Heart right ventricle (tissue), 16 donors: Measurements from ENCODE around the gene ABHD6. TPM values are rescaled to one million over a fixed set of nuclear protein-coding genes. Genes with fewer than 3 reads are reported as not detected.

Source experiments
- ATAC-seq, 8 donors: fragments of 200-7000 bp; cut with Tn5 transposase; one replicate each; pipeline ENCODE4 v1.9.1; 2020; ENCODE audit warnings: mild to moderate bottlenecking in 8 of 8, moderate library complexity in 8 of 8, moderate number of reproducible peaks in 1 of 8
- DNase-seq, 2 donors: peaks; one replicate each; pipeline ENCODE4 v3.0.0-alpha.2; 2020
- H3K27ac ChIP-seq, 10 donors: fragments of 200-600 bp; sonication (generic) in 2 of 10; one replicate each; pipeline versions ENCODE4 v1.5.0 to v1.8.0; 2020 to 2022; ENCODE audit warnings: mild to moderate bottlenecking in 3 of 10
- H3K27me3 ChIP-seq, 7 donors: fragments of 200-600 bp; one replicate each; pipeline ENCODE4 v1.8.0; 2021 to 2022; ENCODE audit warnings: mild to moderate bottlenecking in 2 of 7
- H3K36me3 ChIP-seq, 9 donors: fragments of 200-600 bp; sonication (generic) in 1 of 9; one replicate each; pipeline versions ENCODE4 v1.5.0 to v1.8.0; 2020 to 2022; ENCODE audit warnings: mild to moderate bottlenecking in 2 of 9
- H3K4me1 ChIP-seq, 9 donors: fragments of 200-600 bp; sonication (generic) in 1 of 9; one replicate each; pipeline versions ENCODE4 v1.5.0 to v1.8.0; 2020 to 2022; ENCODE audit warnings: mild to moderate bottlenecking in 4 of 9
- H3K4me3 ChIP-seq, 10 donors: fragments of 200-600 bp; sonication (generic) in 2 of 10; one replicate each; pipeline versions ENCODE4 v1.5.0 to v1.8.0; 2020 to 2022; ENCODE audit warnings: mild to moderate bottlenecking in 7 of 10, moderate library complexity in 2 of 10
- H3K9me3 ChIP-seq, 11 donors: fragments of 200-600 bp in 10 of 11; sonication (generic) in 2 of 11; one replicate each; pipeline versions ENCODE4 v1.5.0 to v1.8.0; 2013 to 2022; ENCODE audit warnings: mild to moderate bottlenecking in 2 of 11, control low read depth in 1 of 11, moderate library complexity in 1 of 11
- WGBS, 2 donors: extraction: QIAGEN DNeasy Blood & Tissue Kit; methylation state at CpG; one replicate each; pipeline ENCODE4 v1.1.7; 2013; ENCODE audit warnings: inconsistent platforms in 1 of 2; 5-methylcytosine and 5-hydroxymethylcytosine counted together
- intact Hi-C, 10 donors: fragments of 100-400 bp; cut with DNase I; formaldehyde crosslinking; loops; one replicate each; pipeline versions ENCODE4 v1.11.1 to v1.14.2; 2022
- polyA plus RNA-seq, 2 donors: library from polyadenylated mRNA; stranded (reverse); fragments of 200-250 nt; gene quantifications; one replicate each; pipeline ENCODE4 v1.2.3, GENCODE V29; 2013
- total RNA-seq, 10 donors: library from RNA; stranded (reverse); fragmentation: NEBNext Ultra II Directional in 3 of 10; extraction: Animal tissue kit (Norgen Biotek cat#: 25700) in 3 of 10; gene quantifications; one replicate each; pipeline versions ENCODE4 v1.2.1 to v1.2.4, GENCODE V29; 2021 to 2023
- TF ChIP-seq, protein P1 (sequence below), 9 donors: fragments of 200-600 bp; sonication (generic) in 2 of 9; IDR thresholded peaks; one replicate each; pipeline versions ENCODE4 v1.5.0 to v1.8.0; 2021 to 2022; ENCODE audit warnings: antibody characterized with exemption in 9 of 9, mild to moderate bottlenecking in 5 of 9, moderate library complexity in 1 of 9
- donor health status: Arrhythmogenic right ventricular cardiomyopathy.
- donor health status: ischemic (EF 13 %, LVEDD 7.1; RV severe dilation, severe dysfunction).
- donor health status: healthy with polysubstance abuse.
- donor health status: DM: no; HTN: yes; CAD: no.
- donor health status: DM: no; HTN: no; CAD: no.
- donor health status: ischemic (EF 25% LVEDD 6.9; RV normal size, moderate dysfunction).
- donor health status: ischemic (EF 25% LVEDD 5.7; RV mildly dilated, moderate dysfunction).
- donor health status: healthy.
- donor health status: DM: yes; HTN: yes; CAD: no.
- donor health status: Ischemic cardiomyopathy.
- donor health status: ischemic (EF 35%, LVEDD 5.7; RV mildly dilated, moderate dysfunction).
- donor health status: nonischemic (EF 11% LVEDD 7.7; RV severe dilation, severe dysfunction).
- donor health status: DM: yes; HTN: yes; CAD: no.
- donor health status: PGD.
- donor health status: ischemic (EF 29% LVEDD 5.4; RV normal size, mild dysfunction).
- donor health status: nonischemic (EF 23%, LVEDD 6.1; RV moderate dilation, normal function).

ABHD6 gene
- total and polyA plus RNA-seq, 12 donors = 3.1 to 11.6 (median 6.3) TPM

DNA sequence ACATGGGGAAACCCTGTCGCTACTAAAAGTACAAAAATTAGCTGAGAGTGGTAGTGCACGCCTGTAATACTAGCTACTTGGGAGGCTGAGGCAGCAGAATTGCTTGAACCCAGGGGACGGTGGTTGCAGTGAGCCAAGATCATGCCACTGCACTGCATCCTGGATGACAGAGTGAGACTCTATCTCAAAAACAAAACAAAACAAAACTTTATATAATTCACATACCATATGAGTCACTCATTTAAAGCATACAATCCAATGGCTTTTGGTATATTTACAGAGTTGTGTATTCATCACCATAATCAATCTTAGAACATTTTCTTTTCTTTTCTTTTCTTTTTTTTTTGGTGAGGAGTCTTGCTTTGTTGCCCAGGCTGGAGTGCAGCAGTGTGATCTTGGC, 103.8 kb downstream of the ABHD6 start:
- ATAC-seq = no peak
- intact Hi-C loops = loop anchor here in 1 of 10 donors (5.0 kb wide), 1 partner anchor 46 kb away; no protein-coding TSS in a partner anchor
- Histone ChIP-seq H3K4me3 (no peak overlapping the region), H3K9me3 (no peaks in the 10 kb centered on the region), H3K4me1 (peaks cover 0 to 17% (median 0%) of the 10 kb centered on the region in 9 donors), H3K27ac (no peak overlapping the region), H3K27me3 (no peaks in the 10 kb centered on the region), H3K36me3 (peaks cover 0 to 42% (median 0%) of the 10 kb centered on the region in 9 donors)
- DNase-seq = no peak
- TF ChIP-seq, protein P1, sequence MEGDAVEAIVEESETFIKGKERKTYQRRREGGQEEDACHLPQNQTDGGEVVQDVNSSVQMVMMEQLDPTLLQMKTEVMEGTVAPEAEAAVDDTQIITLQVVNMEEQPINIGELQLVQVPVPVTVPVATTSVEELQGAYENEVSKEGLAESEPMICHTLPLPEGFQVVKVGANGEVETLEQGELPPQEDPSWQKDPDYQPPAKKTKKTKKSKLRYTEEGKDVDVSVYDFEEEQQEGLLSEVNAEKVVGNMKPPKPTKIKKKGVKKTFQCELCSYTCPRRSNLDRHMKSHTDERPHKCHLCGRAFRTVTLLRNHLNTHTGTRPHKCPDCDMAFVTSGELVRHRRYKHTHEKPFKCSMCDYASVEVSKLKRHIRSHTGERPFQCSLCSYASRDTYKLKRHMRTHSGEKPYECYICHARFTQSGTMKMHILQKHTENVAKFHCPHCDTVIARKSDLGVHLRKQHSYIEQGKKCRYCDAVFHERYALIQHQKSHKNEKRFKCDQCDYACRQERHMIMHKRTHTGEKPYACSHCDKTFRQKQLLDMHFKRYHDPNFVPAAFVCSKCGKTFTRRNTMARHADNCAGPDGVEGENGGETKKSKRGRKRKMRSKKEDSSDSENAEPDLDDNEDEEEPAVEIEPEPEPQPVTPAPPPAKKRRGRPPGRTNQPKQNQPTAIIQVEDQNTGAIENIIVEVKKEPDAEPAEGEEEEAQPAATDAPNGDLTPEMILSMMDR (IDR thresholded peaks at IDR 0.05) = no peak
- WGBS, 2 donors = 82 to 96% methylated on average over 3 of the region's 3 CpGs

DNA sequence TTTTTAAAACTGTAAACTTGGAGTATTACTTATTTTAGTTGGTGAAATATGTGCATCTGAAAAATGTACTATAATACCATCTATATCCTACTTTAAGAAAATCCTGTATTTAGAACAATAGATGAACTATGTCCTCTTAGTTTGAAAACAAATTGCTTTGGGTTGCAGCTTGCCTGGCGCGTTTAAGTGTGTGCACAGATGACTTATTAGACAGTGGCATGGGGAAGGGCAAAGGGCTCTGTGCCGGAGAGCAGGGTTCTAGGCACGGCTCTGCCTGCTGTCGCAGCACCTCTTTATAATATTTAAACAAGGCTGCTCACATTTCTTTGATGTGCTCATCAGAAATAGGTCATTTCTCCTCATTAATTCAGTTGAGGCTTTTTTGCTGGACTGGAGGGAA, 105.1 kb downstream of the ABHD6 start:
- Histone ChIP-seq H3K4me1 (peaks cover 0 to 13% (median 0%) of the 10 kb centered on the region in 9 donors), H3K27me3 (no peaks in the 10 kb centered on the region), H3K36me3 (peaks cover 0 to 42% (median 0%) of the 10 kb centered on the region in 9 donors), H3K27ac (no peak overlapping the region), H3K9me3 (no peaks in the 10 kb centered on the region), H3K4me3 (no peak overlapping the region)
- TF ChIP-seq, protein P1 (IDR thresholded peaks at IDR 0.05) = no peak
- intact Hi-C loops = loop anchor here in 1 of 10 donors (5.0 kb wide), 1 partner anchor 45 kb away; no protein-coding TSS in a partner anchor
- DNase-seq (no peak), ATAC-seq (no peak)
- WGBS, 2 donors = 85 to 88% methylated on average over 5 of the region's 5 CpGs

Other genes starting within 250 kb of the ABHD6 start
- 10 to 100 TPM; 27.4 to 61.8 (median 38.6) TPM for gene FLNB, start 229.4 kb upstream of the ABHD6 start, total RNA-seq
- gene FLNB, start 229.4 kb upstream of the ABHD6 start, polyA plus RNA-seq = 10 to 100 TPM; 35.0 to 65.3 TPM
- 1 to 10 TPM; 1.2 to 4.6 (median 2.4) TPM for gene DNASE1L3, start 26.8 kb upstream of the ABHD6 start, total RNA-seq
- gene DNASE1L3, start 26.8 kb upstream of the ABHD6 start, polyA plus RNA-seq = 1 to 10 TPM; 2.3 to 3.1 TPM
- 10 to 100 TPM; 19.9 to 34.4 (median 24.3) TPM for gene RPP14, start 68.5 kb downstream of the ABHD6 start, total RNA-seq
- gene RPP14, start 68.5 kb downstream of the ABHD6 start, polyA plus RNA-seq = 10 to 100 TPM; 12.5 to 23.2 TPM
- 10 to 100 TPM; 11.2 to 19.5 (median 13.1) TPM for gene HTD2, start 68.7 kb downstream of the ABHD6 start, total RNA-seq
- 1 to 10 TPM; 2.4 to 9.0 TPM for gene HTD2, start 68.7 kb downstream of the ABHD6 start, polyA plus RNA-seq
- gene PXK, start 95.1 kb downstream of the ABHD6 start, total RNA-seq = 10 to 100 TPM in 7 of 10 donors, 1 to 10 TPM in 3; 7.9 to 16.3 (median 11.7) TPM
- gene PXK, start 95.1 kb downstream of the ABHD6 start, polyA plus RNA-seq = 1 to 10 TPM; 5.6 to 7.9 TPM
- 100 to 1,000 TPM; 170 to 255 (median 217) TPM for gene PDHB, start 196.0 kb downstream of the ABHD6 start, total RNA-seq
- 100 to 1,000 TPM; 140 to 157 TPM for gene PDHB, start 196.0 kb downstream of the ABHD6 start, polyA plus RNA-seq